Parathyroid adenoma (tissue), 2 donors: ENCODE measurements around the gene TEDC2.

Experiments used
- H2AFZ ChIP-seq: fragments of 300-600 bp; sonication (generic); one replicate; pipeline ENCODE4 v1.7.0; 2017; ENCODE audit warnings: antibody characterized with exemption, mild to moderate bottlenecking
- H3K27ac ChIP-seq: fragments of 300-600 bp; sonication (generic); one replicate; pipeline ENCODE4 v1.7.0; 2017
- H3K27me3 ChIP-seq: fragments of 300-600 bp; sonication (generic); one replicate; pipeline ENCODE4 v1.7.0; 2017; ENCODE audit warnings: low read length; ENCODE audit not compliant: control insufficient read depth, insufficient read depth
- H3K36me3 ChIP-seq: fragments of 300-600 bp; sonication (generic); one replicate; pipeline ENCODE4 v1.7.0; 2017; ENCODE audit warnings: low read length; ENCODE audit not compliant: control insufficient read depth, insufficient read depth
- H3K4me1 ChIP-seq: fragments of 300-600 bp; sonication (generic); one replicate; pipeline ENCODE4 v1.7.0; 2017; ENCODE audit warnings: control low read depth
- H3K4me2 ChIP-seq: fragments of 300-600 bp; sonication (generic); one replicate; pipeline ENCODE4 v1.7.0; 2017; ENCODE audit warnings: low read length
- H3K4me3 ChIP-seq: fragments of 300-600 bp; sonication (generic); one replicate; pipeline ENCODE4 v1.7.0; 2017; ENCODE audit warnings: low read depth, low read length
- H3K79me2 ChIP-seq: fragments of 300-600 bp; sonication (generic); one replicate; pipeline ENCODE4 v1.7.0; 2017; ENCODE audit warnings: control low read depth
- H3K9ac ChIP-seq: fragments of 300-600 bp; sonication (generic); one replicate; pipeline ENCODE4 v1.7.0; 2017; ENCODE audit warnings: mild to moderate bottlenecking
- H3K9me3 ChIP-seq: fragments of 300-600 bp; sonication (generic); one replicate; pipeline ENCODE4 v1.7.0; 2017; ENCODE audit warnings: low read length; ENCODE audit not compliant: control insufficient read depth
- TF ChIP-seq, protein P1 (sequence below): fragments of 300-600 bp; sonication (generic); IDR thresholded peaks from one replicate; pipeline ENCODE4 v1.7.0; 2017; ENCODE audit warnings: antibody characterized with exemption, mild to moderate bottlenecking
- donor health status: primary hyperparathyroidism.

The TEDC2 gene

DNA sequence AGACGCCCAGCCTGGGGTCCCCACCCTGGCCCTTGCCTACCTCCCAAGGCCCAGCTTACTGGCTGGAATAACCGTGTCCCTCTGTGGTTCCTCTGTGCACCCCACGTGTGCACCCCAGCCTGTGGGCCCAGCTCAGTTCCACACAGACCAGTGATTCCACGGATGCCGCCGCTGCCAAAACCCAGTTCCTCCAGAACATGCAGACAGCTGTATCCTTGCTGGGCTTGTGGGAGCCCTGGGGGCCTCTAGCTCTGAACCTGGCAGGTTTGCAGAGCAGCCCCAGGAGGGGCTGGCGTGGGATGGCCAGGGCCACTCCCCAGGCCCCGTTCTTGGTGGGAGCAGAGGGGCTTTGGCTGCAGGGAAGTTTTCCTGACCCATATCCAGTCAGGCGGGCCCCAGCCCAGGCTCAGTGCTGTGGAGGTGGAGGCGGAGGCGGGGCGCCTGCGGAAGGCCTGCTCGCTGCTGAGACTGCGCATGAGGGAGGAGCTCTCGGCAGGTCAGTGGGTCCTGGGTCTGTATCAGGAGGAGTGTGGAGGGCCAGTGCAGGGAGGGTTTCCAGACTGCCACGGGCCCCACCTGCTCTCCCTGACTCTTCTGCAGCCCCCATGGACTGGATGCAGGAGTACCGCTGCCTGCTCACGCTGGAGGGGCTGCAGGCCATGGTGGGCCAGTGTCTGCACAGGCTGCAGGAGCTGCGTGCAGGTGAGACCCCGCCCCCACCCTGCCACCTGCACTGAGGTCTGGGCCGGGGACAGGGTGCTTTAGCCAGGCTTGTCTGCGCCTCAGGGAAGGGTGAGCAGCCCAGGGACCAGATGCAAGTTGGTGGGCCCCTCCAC, 2.3 kb downstream of the TEDC2 start:
- TF ChIP-seq, protein P1, sequence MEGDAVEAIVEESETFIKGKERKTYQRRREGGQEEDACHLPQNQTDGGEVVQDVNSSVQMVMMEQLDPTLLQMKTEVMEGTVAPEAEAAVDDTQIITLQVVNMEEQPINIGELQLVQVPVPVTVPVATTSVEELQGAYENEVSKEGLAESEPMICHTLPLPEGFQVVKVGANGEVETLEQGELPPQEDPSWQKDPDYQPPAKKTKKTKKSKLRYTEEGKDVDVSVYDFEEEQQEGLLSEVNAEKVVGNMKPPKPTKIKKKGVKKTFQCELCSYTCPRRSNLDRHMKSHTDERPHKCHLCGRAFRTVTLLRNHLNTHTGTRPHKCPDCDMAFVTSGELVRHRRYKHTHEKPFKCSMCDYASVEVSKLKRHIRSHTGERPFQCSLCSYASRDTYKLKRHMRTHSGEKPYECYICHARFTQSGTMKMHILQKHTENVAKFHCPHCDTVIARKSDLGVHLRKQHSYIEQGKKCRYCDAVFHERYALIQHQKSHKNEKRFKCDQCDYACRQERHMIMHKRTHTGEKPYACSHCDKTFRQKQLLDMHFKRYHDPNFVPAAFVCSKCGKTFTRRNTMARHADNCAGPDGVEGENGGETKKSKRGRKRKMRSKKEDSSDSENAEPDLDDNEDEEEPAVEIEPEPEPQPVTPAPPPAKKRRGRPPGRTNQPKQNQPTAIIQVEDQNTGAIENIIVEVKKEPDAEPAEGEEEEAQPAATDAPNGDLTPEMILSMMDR = no peak
- Histone ChIP-seq H3K9ac (no peak overlapping the region), H3K79me2 (no peaks in the 10 kb centered on the region), H3K4me1 (peaks cover 9% of the 10 kb centered on the region), H2AFZ (no peak overlapping the region), H3K4me3 (no peak overlapping the region), H3K4me2 (no peak overlapping the region), H3K27me3 (no peaks in the 10 kb centered on the region), H3K36me3 (no peaks in the 10 kb centered on the region), H3K9me3 (no peaks in the 10 kb centered on the region), H3K27ac (no peak overlapping the region)

DNA sequence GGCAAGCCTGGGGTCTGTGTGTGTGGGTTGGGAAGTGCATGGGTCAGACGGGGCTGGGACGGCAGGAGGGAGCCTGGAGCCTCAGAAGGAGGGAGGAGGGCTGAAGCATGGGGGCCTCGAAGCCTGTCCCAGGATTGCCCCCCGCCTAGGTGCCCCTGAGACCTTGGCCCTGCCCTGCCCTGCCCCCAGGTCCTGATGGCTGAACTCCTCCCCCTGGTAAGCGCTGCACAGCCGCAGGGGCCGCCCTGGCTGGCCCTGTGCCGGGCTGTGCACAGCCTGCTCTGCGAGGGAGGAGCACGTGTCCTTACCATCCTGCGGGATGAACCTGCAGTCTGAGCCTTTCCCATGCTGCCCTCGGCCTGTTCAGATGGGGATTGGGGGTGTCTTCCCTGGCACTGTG, 4.4 kb downstream of the TEDC2 start:
- H3K27ac ChIP-seq = no peak overlapping the region
- H3K4me1 ChIP-seq = peaks cover 12% of the 10 kb centered on the region
- no peak overlapping the region for H3K9ac ChIP-seq
- H3K4me3 ChIP-seq = no peak overlapping the region
- H3K4me2 ChIP-seq = no peak overlapping the region
- no peaks in the 10 kb centered on the region for H3K27me3 ChIP-seq
- TF ChIP-seq, protein P1 = no peak
- no peaks in the 10 kb centered on the region for H3K79me2 ChIP-seq
- no peaks in the 10 kb centered on the region for H3K9me3 ChIP-seq
- no peaks in the 10 kb centered on the region for H3K36me3 ChIP-seq
- no peak overlapping the region for H2AFZ ChIP-seq

DNA sequence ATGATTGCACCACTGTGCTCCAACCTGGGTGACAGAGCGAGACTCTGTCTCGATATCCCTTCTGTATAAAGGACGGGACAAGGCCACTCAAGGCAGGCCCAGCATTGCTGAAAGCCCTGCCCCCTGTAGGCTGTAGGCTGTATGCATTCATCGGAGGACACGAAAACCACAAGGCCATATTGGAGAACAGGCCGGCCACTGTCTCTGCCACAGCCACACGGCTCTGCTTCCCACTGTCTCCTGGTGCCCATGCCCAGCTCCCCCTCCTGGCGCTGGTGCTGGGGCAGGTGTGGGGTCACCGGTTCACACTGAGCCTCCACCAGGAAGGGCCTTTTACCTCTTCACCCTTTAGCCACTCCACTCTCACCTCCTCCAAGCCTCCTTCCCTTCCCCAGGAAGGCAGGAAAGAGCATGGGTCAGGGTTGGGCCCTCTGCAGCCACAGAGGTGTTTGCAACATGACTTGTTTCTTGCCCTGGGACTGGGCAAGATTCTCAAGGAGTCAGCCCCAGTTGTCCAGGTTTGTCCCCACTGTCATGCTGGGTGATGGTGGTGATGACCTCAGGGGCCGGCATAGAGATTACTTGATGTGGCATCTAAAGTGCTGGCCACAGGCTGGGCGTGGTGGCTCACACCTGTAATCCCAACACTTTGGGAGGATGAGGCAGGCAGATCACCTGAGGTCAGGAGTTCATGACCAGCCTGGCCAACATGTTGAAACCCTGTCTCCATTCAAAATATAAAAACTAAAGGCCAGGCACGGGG, 5.9 kb downstream of the TEDC2 start:
- no peaks in the 10 kb centered on the region for H3K27me3 ChIP-seq
- no peak overlapping the region for H3K4me3 ChIP-seq
- no peak overlapping the region for H3K9ac ChIP-seq
- H3K36me3 ChIP-seq = no peaks in the 10 kb centered on the region
- H3K4me1 ChIP-seq = peaks cover 9% of the 10 kb centered on the region
- H3K27ac ChIP-seq = no peak overlapping the region
- no peak overlapping the region for H3K4me2 ChIP-seq
- H3K79me2 ChIP-seq = no peaks in the 10 kb centered on the region
- TF ChIP-seq, protein P1 = no peak
- H3K9me3 ChIP-seq = no peaks in the 10 kb centered on the region
- H2AFZ ChIP-seq = no peak overlapping the region

DNA sequence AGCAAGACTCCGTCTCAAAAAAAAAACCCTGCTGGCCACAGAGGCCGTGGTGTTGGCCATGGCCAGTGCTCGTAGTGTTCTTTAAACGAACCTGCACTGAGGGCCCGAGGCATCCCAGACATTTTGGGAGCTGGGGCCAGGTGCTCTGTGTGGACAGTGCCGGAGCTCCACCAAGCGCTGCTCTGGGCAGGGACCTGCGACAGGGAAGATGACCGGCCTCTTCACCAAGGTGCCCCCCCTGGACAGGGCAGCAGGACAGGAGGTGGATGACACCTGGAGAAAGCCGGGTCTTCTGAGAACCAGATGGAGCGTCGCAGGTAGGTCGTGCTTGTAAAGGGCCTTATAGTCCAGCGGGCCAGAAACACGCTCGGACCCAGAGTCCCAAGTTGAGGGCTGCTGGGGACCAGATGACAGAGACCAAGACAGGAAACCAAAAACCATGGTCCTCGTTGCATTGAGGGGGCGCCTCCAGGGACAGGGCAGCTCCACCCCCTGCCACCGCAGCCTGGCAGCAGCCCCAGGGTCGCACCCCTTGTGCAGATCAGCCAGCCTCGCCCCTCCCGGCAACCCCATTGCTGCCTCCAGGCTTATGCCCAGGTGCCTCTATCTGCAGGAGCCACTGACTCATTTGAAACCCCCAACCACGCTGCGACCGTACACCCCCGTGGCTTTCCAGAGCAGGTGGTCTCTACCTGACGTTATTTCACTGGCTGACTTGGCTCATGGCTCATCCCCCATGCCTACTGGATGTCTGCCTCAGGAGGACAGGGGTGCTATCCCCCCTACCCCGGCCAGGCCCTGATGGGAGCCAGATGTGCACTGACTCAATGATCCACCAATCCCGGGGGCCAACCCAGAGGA, 7.0 kb downstream of the TEDC2 start:
- Histone ChIP-seq H3K9me3 (no peaks in the 10 kb centered on the region), H3K9ac (no peak overlapping the region), H2AFZ (peak overlapping the region; percentile 79), H3K4me2 (no peak overlapping the region), H3K27ac (no peak overlapping the region), H3K4me3 (no peak overlapping the region), H3K79me2 (no peaks in the 10 kb centered on the region), H3K4me1 (peaks cover 9% of the 10 kb centered on the region), H3K27me3 (no peaks in the 10 kb centered on the region), H3K36me3 (no peaks in the 10 kb centered on the region)
- TF ChIP-seq, protein P1 = no peak
